Measurements from ENCODE around the gene SSRP1. TPM values are rescaled to one million over a fixed set of nuclear protein-coding genes. Genes with fewer than 3 reads are reported as not detected.

The SSRP1 gene
- total and polyA plus RNA-seq, 9 of the 15 experiments (the other 6 are each of a cell fraction or from before 2014, with no cell fraction given), result 91.1 to 416 (median 245) TPM

GRCh38 chr11:57320719-57321387 lies 14.8 kb downstream of the SSRP1 start (continued):
- no peak for TF ChIP-seq JUND (IDR thresholded peaks at IDR 0.05; ENCODE audit: borderline replicate concordance, low read depth, low read length)
- TF ChIP-seq JUND (tag; IDR thresholded peaks at IDR 0.05; ENCODE audit: borderline replicate concordance, low read depth, low read length), result no peak
- TF ChIP-seq SPI1 (IDR thresholded peaks at IDR 0.05; ENCODE audit: borderline replicate concordance, low read depth, low read length), result no peak
- 0 out of 2 replicates have a peak, but pooled peaks have one; percentile 2 for TF ChIP-seq CBFA2T2 (conservative IDR thresholded peaks at IDR 0.05)
- TF ChIP-seq NCOA6 (IDR thresholded peaks at IDR 0.05), result no peak
- no peak for TF ChIP-seq SETDB1 (IDR thresholded peaks at IDR 0.05; ENCODE audit: low read length)

- H3K4me1 ChIP-seq (replicated peaks in 1 of 2; ENCODE audit: control insufficient read depth in 2 of 2, insufficient read depth in 2 of 2, low read length in 2 of 2), result peaks cover 42 to 52% of the 10 kb centered on the region in 2 experiments
- 93% methylated on average over 18 of the region's 22 CpGs for WGBS (ENCODE audit: insufficient coverage, low coverage, missing lambda C conversion rate)
- peaks cover 7% of the 10 kb centered on the region for H3K9me1 ChIP-seq (ENCODE audit: control insufficient read depth, insufficient read depth, low read length)
- BruUV-seq (replicated peaks), result no TSS peak
- no peaks in the 10 kb centered on the region for H3K9me3 ChIP-seq (replicated peaks; ENCODE audit: control insufficient read depth, insufficient read depth, low read depth, low read length)
- H3K27ac ChIP-seq (ENCODE audit: extremely low read depth, low read depth, low read length), result no peak overlapping the region
- no peak overlapping the region for H3K4me3 ChIP-seq
- DNase-seq (ENCODE audit: extremely low read depth in 1 of 4, low spot score in 3 of 4) (no peak), FAIRE-seq (no peak), ATAC-seq (no peak)
- CTCF ChIA-PET (ENCODE audit: low intra/inter-chr PET ratio), result no interaction called here
- H2AFZ ChIP-seq (ENCODE audit: low read depth, low read length), result no peak overlapping the region
- TF ChIP-seq ZNF184 (CRISPR knock-in tag; IDR thresholded peaks at IDR 0.05), result no peak
- no peak for TF ChIP-seq ZNF384 (IDR thresholded peaks at IDR 0.05; ENCODE audit: low read depth, low read length)
- 0 out of 2 replicates have a peak, but pooled peaks have one; percentile 20 for TF ChIP-seq ZBTB33 (CRISPR knock-in tag; IDR thresholded peaks at IDR 0.05)
- peak; percentile 43 for TF ChIP-seq RBFOX2 (IDR thresholded peaks at IDR 0.05; ENCODE audit: low read depth, low read length)
- no peak for TF ChIP-seq RHOXF2B (CRISPR knock-in tag; conservative IDR thresholded peaks at IDR 0.05)
- no peak for TF ChIP-seq MBD1 (CRISPR knock-in tag; IDR thresholded peaks at IDR 0.05)
- H3K4me2 ChIP-seq (ENCODE audit: insufficient read depth, low read length), result no peak overlapping the region
- POLR2A ChIA-PET, result interaction anchor here (0.6 to 6.3 kb wide), 2 partner anchors 8 to 499 kb away, joined by 3 to 68 read pairs; no protein-coding TSS in a partner anchor
- H3K9ac ChIP-seq (ENCODE audit: insufficient read depth in 1 of 2, low read depth in 2 of 2, low read length in 2 of 2), result peak overlapping the region in 1 of 2 experiments; percentile 43; a peak in 2 of 4 replicates
- in situ Hi-C loops (cut with MboI), result no loop called here
- intact Hi-C loops (cut with micrococcal nuclease), result no loop called here
- peaks cover 60% of the 10 kb centered on the region for H3K36me3 ChIP-seq (ENCODE audit: control insufficient read depth, insufficient read depth, low read length)
- no peaks in the 10 kb centered on the region for H3K27me3 ChIP-seq (ENCODE audit: control insufficient read depth in 2 of 2, insufficient read depth in 2 of 2, low read length in 2 of 2)
- peaks cover 39% of the 10 kb centered on the region for H3K79me2 ChIP-seq (ENCODE audit: control insufficient read depth, insufficient read depth, low read length)
- H4K20me1 ChIP-seq (replicated peaks; ENCODE audit: control insufficient read depth, insufficient read depth, low read length), result peaks cover 12% of the 10 kb centered on the region
These were observed 15.5 kb downstream of the SSRP1 start for GRCh38 chr11:57320067-57320718.

Measured in K562 (cell line).